SK-N-SH treated with all-trans-retinoic acid at 6 μM for 48 hours (cell line): Measurements from ENCODE around the gene GNPTAB.
A peak's percentile ranks its signal among the peaks of the same experiment; 100 is the strongest.

Experiments used
- ATAC-seq: fragments of 200-7000 bp; cut with Tn5 transposase; 3 replicates; pipeline ENCODE4 v1.9.1; 2020; ENCODE audit warnings: mild to moderate bottlenecking, moderate library complexity
- ARNTL ChIP-seq: fragments of 450-650 bp; formaldehyde crosslinking; IDR thresholded peaks from 2 replicates; pipeline ENCODE4 v1.5.0; 2020; ENCODE audit warnings: low read depth, mild to moderate bottlenecking, moderate library complexity, borderline replicate concordance
- BACH2 ChIP-seq: fragments of 250-450 bp; sonication (Bioruptor Pico); IDR thresholded peaks from 2 replicates; pipeline ENCODE4 v1.9.0; 2021; ENCODE audit warnings: mild to moderate bottlenecking, borderline replicate concordance
- ESRRG ChIP-seq: fragments of 250-450 bp; sonication (Bioruptor Pico); IDR thresholded peaks from 2 replicates; pipeline ENCODE4 v1.6.1; 2021; ENCODE audit warnings: mild to moderate bottlenecking
- GLIS3 ChIP-seq: fragments of 250-450 bp; sonication (Bioruptor Pico); IDR thresholded peaks from 2 replicates; pipeline ENCODE4 v1.5.0; 2020; ENCODE audit warnings: mild to moderate bottlenecking, moderate library complexity
- ISL1 ChIP-seq: fragments of 250-450 bp; sonication (Bioruptor Pico); IDR thresholded peaks from 2 replicates; pipeline ENCODE4 v2.1.2; 2022; ENCODE audit warnings: mild to moderate bottlenecking, moderate library complexity
- RARB ChIP-seq: fragments of 250-450 bp; sonication (Bioruptor Pico); IDR thresholded peaks from 2 replicates; pipeline ENCODE4 v1.8.0; 2021; ENCODE audit warnings: mild to moderate bottlenecking, moderate library complexity
- SNAI2 ChIP-seq: fragments of 250-450 bp; sonication (Bioruptor Pico); IDR thresholded peaks from 2 replicates; pipeline ENCODE4 v1.5.0; 2020; ENCODE audit warnings: mild to moderate bottlenecking, moderate library complexity
- TCF4 ChIP-seq: fragments of 250-450 bp; sonication (Bioruptor Pico); IDR thresholded peaks from 2 replicates; pipeline ENCODE4 v1.8.0; 2021; ENCODE audit warnings: mild to moderate bottlenecking, moderate library complexity, borderline replicate concordance
- ZC3H10 ChIP-seq: fragments of 250-450 bp; sonication (Bioruptor Pico); IDR thresholded peaks from 2 replicates; pipeline ENCODE4 v1.5.1; 2021; ENCODE audit warnings: mild to moderate bottlenecking, moderate library complexity
- ZFP3 ChIP-seq: fragments of 250-450 bp; sonication (Bioruptor Pico); IDR thresholded peaks from 2 replicates; pipeline ENCODE4 v1.5.0; 2020; ENCODE audit warnings: mild to moderate bottlenecking, moderate library complexity
- ZFP30 ChIP-seq: fragments of 450-650 bp; formaldehyde crosslinking; IDR thresholded peaks from 2 replicates; pipeline ENCODE4 v1.5.0; 2022; ENCODE audit warnings: mild to moderate bottlenecking, moderate library complexity
- ZNF565 ChIP-seq: fragments of 450-650 bp; formaldehyde crosslinking; conservative IDR thresholded peaks from 2 replicates; pipeline ENCODE4 v1.5.0; 2020; ENCODE audit warnings: low read depth, mild to moderate bottlenecking, moderate library complexity
- ZNF8 ChIP-seq: fragments of 450-650 bp; formaldehyde crosslinking; IDR thresholded peaks from 2 replicates; pipeline ENCODE4 v1.5.0; 2020; ENCODE audit warnings: mild to moderate bottlenecking, moderate library complexity
- TF ChIP-seq, protein P1 (sequence below): fragments of 250-450 bp; sonication (Bioruptor Pico); IDR thresholded peaks from 2 replicates; pipeline ENCODE4 v1.8.0; 2020; ENCODE audit warnings: mild to moderate bottlenecking, moderate library complexity, borderline replicate concordance
- TF ChIP-seq, protein P2 (sequence below): fragments of 250-450 bp; sonication (Bioruptor Pico); IDR thresholded peaks from 2 replicates; pipeline ENCODE4 v1.5.1; 2020; ENCODE audit warnings: low read depth, mild to moderate bottlenecking, moderate library complexity
- TF ChIP-seq, protein P3 (sequence below): fragments of 250-450 bp; sonication (Bioruptor Pico); IDR thresholded peaks from 2 replicates; pipeline ENCODE4 v1.5.0; 2020; ENCODE audit warnings: mild to moderate bottlenecking, moderate library complexity
- TF ChIP-seq, protein P4 (sequence below): fragments of 250-450 bp; sonication (Bioruptor Pico); IDR thresholded peaks from 2 replicates; pipeline ENCODE4 v1.8.0; 2021; ENCODE audit warnings: low read depth, mild to moderate bottlenecking, moderate library complexity, borderline replicate concordance

Gene GNPTAB

DNA sequence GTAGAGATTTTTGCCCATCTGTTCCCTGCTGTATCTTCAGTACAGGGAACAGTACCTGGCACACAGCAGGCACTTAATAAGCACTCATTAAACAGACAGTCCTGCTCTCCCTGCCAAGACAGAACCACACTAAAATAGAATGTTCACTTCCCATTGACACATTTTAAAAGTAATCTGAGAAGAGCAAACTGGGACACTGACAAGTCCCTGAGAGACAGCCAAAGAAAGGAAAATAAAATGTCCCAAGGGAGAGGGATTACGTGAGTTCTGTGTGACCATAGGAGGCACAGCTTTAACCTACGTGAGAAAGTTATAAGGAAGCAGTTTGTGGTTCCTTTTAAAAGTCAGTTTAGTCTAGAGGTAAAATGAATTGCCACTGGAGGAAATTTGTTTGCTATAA, 47.6 kb downstream of the GNPTAB start:
- TF ChIP-seq ZC3H10 (CRISPR knock-in tag) (no peak), ZNF8 (CRISPR knock-in tag) (no peak), SNAI2 (no peak), ZFP3 (CRISPR knock-in tag) (no peak), ZFP30 (CRISPR knock-in tag) (no peak)
- TF ChIP-seq, protein P1, sequence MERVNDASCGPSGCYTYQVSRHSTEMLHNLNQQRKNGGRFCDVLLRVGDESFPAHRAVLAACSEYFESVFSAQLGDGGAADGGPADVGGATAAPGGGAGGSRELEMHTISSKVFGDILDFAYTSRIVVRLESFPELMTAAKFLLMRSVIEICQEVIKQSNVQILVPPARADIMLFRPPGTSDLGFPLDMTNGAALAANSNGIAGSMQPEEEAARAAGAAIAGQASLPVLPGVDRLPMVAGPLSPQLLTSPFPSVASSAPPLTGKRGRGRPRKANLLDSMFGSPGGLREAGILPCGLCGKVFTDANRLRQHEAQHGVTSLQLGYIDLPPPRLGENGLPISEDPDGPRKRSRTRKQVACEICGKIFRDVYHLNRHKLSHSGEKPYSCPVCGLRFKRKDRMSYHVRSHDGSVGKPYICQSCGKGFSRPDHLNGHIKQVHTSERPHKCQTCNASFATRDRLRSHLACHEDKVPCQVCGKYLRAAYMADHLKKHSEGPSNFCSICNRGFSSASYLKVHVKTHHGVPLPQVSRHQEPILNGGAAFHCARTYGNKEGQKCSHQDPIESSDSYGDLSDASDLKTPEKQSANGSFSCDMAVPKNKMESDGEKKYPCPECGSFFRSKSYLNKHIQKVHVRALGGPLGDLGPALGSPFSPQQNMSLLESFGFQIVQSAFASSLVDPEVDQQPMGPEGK (CRISPR knock-in tag): no peak
- ATAC-seq: no peak

DNA sequence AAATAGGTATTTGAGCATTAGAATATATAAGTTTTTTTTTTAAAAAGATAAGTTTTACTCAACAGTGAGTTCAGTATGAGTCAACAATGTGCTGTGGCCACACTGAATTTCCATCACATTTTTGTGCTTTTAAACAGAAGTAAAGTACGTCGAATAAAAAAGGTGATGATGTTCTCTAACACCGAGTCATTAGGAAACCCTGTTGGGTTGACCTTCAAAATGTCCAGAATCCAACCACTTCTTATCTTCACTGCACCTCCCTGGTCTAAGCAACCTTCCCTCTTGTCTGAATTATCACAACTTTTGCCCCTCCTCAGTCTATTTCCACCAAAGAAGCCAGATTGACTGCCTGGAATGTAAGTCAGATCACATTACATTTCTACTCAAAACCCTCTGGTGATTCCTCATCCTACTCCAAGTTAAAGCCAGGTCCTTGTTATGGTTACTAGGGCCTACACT, 48.5 kb downstream of the GNPTAB start:
- TF ChIP-seq RARB (no peak), TCF4 (CRISPR knock-in tag) (no peak), ESRRG (no peak)
- peak; percentile 75 for ATAC-seq

DNA sequence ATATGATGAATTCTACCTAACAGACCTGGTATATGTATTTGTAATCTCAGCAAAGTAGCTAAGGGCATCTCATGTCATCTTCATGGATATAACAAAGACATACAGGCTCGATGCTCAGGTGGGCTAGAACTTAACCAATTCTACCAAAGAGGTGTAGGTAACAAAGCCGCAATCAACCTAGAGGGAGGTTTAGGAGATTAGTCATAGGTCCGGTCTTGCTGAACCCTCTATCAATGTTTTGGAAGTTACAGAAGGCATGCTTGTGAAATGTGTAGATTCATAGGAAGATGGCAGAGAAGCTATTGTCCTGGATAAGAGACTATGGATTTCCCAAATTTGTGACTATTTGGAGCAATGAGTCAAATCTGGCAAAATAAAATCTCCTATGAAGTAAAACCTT, 48.9 kb downstream of the GNPTAB start:
- TF ChIP-seq TCF4 (CRISPR knock-in tag) (no peak), ZC3H10 (CRISPR knock-in tag) (no peak), ESRRG (no peak), ZNF565 (CRISPR knock-in tag) (no peak), ZFP30 (CRISPR knock-in tag) (no peak), RARB (no peak), BACH2 (CRISPR knock-in tag) (no peak)
- TF ChIP-seq, protein P2, sequence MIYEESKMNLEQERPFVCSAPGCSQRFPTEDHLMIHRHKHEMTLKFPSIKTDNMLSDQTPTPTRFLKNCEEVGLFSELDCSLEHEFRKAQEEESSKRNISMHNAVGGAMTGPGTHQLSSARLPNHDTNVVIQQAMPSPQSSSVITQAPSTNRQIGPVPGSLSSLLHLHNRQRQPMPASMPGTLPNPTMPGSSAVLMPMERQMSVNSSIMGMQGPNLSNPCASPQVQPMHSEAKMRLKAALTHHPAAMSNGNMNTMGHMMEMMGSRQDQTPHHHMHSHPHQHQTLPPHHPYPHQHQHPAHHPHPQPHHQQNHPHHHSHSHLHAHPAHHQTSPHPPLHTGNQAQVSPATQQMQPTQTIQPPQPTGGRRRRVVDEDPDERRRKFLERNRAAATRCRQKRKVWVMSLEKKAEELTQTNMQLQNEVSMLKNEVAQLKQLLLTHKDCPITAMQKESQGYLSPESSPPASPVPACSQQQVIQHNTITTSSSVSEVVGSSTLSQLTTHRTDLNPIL (CRISPR knock-in tag): no peak
- TF ChIP-seq, protein P1 (CRISPR knock-in tag): no peak
- TF ChIP-seq, protein P3, sequence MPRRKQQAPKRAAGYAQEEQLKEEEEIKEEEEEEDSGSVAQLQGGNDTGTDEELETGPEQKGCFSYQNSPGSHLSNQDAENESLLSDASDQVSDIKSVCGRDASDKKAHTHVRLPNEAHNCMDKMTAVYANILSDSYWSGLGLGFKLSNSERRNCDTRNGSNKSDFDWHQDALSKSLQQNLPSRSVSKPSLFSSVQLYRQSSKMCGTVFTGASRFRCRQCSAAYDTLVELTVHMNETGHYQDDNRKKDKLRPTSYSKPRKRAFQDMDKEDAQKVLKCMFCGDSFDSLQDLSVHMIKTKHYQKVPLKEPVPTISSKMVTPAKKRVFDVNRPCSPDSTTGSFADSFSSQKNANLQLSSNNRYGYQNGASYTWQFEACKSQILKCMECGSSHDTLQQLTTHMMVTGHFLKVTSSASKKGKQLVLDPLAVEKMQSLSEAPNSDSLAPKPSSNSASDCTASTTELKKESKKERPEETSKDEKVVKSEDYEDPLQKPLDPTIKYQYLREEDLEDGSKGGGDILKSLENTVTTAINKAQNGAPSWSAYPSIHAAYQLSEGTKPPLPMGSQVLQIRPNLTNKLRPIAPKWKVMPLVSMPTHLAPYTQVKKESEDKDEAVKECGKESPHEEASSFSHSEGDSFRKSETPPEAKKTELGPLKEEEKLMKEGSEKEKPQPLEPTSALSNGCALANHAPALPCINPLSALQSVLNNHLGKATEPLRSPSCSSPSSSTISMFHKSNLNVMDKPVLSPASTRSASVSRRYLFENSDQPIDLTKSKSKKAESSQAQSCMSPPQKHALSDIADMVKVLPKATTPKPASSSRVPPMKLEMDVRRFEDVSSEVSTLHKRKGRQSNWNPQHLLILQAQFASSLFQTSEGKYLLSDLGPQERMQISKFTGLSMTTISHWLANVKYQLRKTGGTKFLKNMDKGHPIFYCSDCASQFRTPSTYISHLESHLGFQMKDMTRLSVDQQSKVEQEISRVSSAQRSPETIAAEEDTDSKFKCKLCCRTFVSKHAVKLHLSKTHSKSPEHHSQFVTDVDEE (CRISPR knock-in tag): no peak
- TF ChIP-seq, protein P4, sequence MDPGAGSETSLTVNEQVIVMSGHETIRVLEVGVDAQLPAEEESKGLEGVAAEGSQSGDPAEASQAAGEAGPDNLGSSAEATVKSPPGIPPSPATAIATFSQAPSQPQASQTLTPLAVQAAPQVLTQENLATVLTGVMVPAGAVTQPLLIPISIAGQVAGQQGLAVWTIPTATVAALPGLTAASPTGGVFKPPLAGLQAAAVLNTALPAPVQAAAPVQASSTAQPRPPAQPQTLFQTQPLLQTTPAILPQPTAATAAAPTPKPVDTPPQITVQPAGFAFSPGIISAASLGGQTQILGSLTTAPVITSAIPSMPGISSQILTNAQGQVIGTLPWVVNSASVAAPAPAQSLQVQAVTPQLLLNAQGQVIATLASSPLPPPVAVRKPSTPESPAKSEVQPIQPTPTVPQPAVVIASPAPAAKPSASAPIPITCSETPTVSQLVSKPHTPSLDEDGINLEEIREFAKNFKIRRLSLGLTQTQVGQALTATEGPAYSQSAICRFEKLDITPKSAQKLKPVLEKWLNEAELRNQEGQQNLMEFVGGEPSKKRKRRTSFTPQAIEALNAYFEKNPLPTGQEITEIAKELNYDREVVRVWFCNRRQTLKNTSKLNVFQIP (CRISPR knock-in tag): no peak
- no peak for ATAC-seq

DNA sequence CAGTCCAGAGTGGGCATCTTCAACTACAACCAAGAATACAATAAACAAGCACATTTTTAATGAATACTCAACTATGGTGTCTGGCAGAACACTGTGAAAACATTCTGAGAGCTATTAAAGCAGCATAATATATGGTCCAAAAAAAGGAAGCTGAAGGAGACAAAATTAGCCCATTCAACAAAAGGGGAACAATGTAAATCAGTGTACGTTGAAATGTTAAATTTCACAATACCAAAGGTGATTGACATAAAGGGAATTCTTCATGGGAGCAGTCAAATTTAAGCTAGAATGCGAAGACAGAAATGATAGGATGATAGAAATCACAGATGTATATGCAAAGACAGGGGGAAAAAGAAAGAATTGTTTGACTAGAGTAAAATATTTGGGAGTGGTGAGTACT, 50.2 kb downstream of the GNPTAB start:
- no peak for ATAC-seq
- TF ChIP-seq, protein P2 (CRISPR knock-in tag): no peak

DNA sequence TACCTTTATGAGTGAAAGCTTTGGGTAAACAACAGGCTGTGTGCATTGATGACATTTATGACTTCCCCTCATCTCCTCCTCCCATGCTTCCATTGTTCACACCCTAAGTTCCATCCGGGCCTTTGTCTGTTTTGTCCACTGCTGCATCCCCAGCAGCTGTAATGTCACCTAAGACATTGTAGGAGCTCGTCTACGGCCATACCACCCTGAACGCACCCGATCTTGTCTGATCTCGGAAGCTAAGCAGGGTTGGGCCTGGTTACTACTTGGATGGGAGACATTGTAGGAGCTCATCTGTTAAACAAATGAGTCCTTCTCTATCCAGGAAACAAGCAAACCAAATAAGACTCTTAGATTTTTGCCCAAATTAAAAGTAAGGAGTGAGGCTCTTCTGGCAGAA, 51.1 kb downstream of the GNPTAB start:
- ATAC-seq: no peak
- no peak for TF ChIP-seq RARB
- TF ChIP-seq, protein P3 (CRISPR knock-in tag): no peak
- no peak for TF ChIP-seq ARNTL (CRISPR knock-in tag)
- no peak for TF ChIP-seq GLIS3 (CRISPR knock-in tag)
- no peak for TF ChIP-seq ZFP30 (CRISPR knock-in tag)
- TF ChIP-seq ZNF8 (CRISPR knock-in tag): no peak
- no peak for TF ChIP-seq BACH2 (CRISPR knock-in tag)
- TF ChIP-seq, protein P4 (CRISPR knock-in tag): no peak
- no peak for TF ChIP-seq TCF4 (CRISPR knock-in tag)
- TF ChIP-seq SNAI2: no peak
- TF ChIP-seq ISL1 (CRISPR knock-in tag): no peak
